ENCODE measurements around the gene NIT2.

The NIT2 gene

GRCh38 chr3:100334488-100335351, at the start of gene NIT2:
TSS of gene NIT2 (plus strand) at chr3:100334757. CDS start at chr3:100334792, 35 bp downstream.
- peak; percentile 88 to 93 for DNase-seq (ENCODE audit: low read depth in 1 of 2, low spot score in 1 of 2)
- in situ Hi-C loops (cut with HindIII; ENCODE audit: low pct_unique_long_range_greater_than_20kb, low sequenced_read_pairs), result no loop called here
- no peak for TF ChIP-seq JUND (IDR thresholded peaks at IDR 0.05; ENCODE audit: low read depth)

DNA sequence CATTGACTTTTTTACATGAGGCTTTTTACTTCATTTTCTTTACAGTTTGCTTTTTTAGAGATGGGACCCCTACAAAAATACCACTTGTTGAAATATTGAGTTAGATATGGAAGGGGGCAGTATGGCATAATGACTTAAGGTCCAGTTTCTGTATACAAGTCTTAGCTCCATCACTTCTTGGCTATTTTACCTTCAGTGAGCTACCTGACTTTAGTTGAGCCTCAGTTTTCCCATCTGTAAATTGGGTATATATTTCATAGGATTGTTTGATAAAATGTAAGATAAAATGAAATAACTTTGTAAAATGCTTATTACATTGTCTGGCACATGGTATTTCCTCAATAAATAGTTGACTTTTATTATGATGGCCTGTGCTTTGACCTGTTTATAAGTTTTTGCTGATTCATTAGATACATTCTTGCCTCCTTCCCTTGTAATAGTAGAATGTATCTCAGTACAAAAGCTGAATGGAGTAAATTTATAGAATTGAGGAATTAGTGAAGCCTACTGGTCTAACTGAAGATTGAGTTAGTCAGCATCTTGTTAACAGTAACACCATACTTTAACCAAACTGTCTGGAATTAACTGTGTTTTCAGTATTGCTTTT, 46.2 kb upstream of the NIT2 start:
- DNase-seq (ENCODE audit: low read depth in 1 of 2, low spot score in 1 of 2), result no peak
- in situ Hi-C loops (cut with HindIII; ENCODE audit: low pct_unique_long_range_greater_than_20kb, low sequenced_read_pairs), result no loop called here
- no peak for TF ChIP-seq JUND (IDR thresholded peaks at IDR 0.05; ENCODE audit: low read depth)

DNA sequence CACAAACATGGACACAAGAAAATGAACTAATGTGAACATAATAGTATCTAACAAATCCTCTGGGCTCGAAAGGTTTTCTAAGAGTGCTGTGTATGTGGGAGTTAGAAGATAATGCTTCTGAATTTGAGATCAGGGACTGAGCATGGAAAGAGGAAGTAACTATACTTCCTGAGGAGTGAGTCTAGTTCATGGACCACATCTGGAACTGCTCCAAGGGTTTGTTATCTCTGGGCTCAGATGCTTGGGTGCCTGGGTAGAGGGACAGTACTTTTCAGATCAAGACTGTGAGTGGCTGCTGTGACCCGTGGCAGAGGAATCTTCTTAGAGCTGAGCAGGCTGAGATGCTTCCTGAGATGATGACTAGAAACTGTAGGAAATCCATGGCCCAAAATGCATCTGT, 45.2 kb upstream of the NIT2 start:
- no peak for DNase-seq (ENCODE audit: low read depth in 1 of 2, low spot score in 1 of 2)
- no peak for TF ChIP-seq JUND (IDR thresholded peaks at IDR 0.05; ENCODE audit: low read depth)
- in situ Hi-C loops (cut with HindIII; ENCODE audit: low pct_unique_long_range_greater_than_20kb, low sequenced_read_pairs), result no loop called here

- TF ChIP-seq JUND (IDR thresholded peaks at IDR 0.05; ENCODE audit: low read depth), result no peak
- in situ Hi-C loops (cut with HindIII; ENCODE audit: low pct_unique_long_range_greater_than_20kb, low sequenced_read_pairs), result no loop called here
- DNase-seq (ENCODE audit: low read depth in 1 of 2, low spot score in 1 of 2), result no peak
Measured at GRCh38 chr3:100295089-100295488, 39.5 kb upstream of the NIT2 start.

DNA sequence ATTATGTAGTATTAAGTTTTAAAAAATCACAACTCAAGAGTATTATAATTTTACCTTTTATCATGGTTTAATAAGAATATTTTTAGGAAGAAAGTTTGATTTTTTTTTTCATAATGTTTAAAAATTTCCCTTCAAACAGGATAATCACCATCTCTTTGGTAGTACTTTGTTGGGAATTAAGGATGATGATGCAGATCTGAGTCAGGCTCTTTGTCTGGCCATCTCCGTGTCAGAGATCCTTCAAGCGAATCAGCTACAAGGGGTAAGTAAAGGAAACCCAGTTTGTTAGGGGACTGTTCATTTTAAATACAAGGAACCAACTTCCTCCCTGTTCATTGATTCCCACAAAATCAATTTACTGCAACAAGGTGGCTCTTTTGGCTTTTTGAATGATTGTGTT, 36.8 kb upstream of the NIT2 start:
- no peak for DNase-seq (ENCODE audit: low read depth in 1 of 2, low spot score in 1 of 2)
- in situ Hi-C loops (cut with HindIII; ENCODE audit: low pct_unique_long_range_greater_than_20kb, low sequenced_read_pairs), result no loop called here
- no peak for TF ChIP-seq JUND (IDR thresholded peaks at IDR 0.05; ENCODE audit: low read depth)

DNA sequence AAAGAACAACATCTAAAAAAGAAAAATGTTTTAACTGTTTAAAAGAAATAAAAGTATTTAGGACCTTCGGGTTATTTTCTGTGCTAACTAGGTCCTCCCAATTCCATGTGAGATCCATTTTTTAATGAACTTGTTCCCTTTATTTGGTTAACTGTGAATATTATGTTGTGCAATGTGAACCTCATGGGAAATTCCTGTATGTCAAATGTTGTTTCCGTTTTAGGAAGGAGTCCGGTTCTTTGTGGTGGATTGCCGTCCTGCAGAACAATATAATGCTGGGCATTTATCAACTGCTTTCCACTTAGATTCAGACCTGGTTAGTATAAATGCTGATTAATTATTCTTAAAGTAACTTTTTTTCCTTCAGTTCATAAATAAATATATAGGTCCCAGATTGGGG, 35.5 kb upstream of the NIT2 start:
- no peak for TF ChIP-seq JUND (IDR thresholded peaks at IDR 0.05; ENCODE audit: low read depth)
- no peak for DNase-seq (ENCODE audit: low read depth in 1 of 2, low spot score in 1 of 2)
- in situ Hi-C loops (cut with HindIII; ENCODE audit: low pct_unique_long_range_greater_than_20kb, low sequenced_read_pairs), result no loop called here

GRCh38 chr3:100306695-100307094, 27.9 kb upstream of the NIT2 start:
- in situ Hi-C loops (cut with HindIII; ENCODE audit: low pct_unique_long_range_greater_than_20kb, low sequenced_read_pairs), result no loop called here
- no peak for DNase-seq (ENCODE audit: low read depth in 1 of 2, low spot score in 1 of 2)
- TF ChIP-seq JUND (IDR thresholded peaks at IDR 0.05; ENCODE audit: low read depth), result no peak

GRCh38 chr3:100310355-100310965, 24.1 kb upstream of the NIT2 start:
- no peak for TF ChIP-seq JUND (IDR thresholded peaks at IDR 0.05; ENCODE audit: low read depth)
- DNase-seq (ENCODE audit: low read depth in 1 of 2, low spot score in 1 of 2), result no peak
- in situ Hi-C loops (cut with HindIII; ENCODE audit: low pct_unique_long_range_greater_than_20kb, low sequenced_read_pairs), result no loop called here

GRCh38 chr3:100311011-100311410, 23.5 kb upstream of the NIT2 start:
- TF ChIP-seq JUND (IDR thresholded peaks at IDR 0.05; ENCODE audit: low read depth), result no peak
- no peak for DNase-seq (ENCODE audit: low read depth in 1 of 2, low spot score in 1 of 2)
- in situ Hi-C loops (cut with HindIII; ENCODE audit: low pct_unique_long_range_greater_than_20kb, low sequenced_read_pairs), result no loop called here

- in situ Hi-C loops (cut with HindIII; ENCODE audit: low pct_unique_long_range_greater_than_20kb, low sequenced_read_pairs), result no loop called here
- DNase-seq (ENCODE audit: low read depth in 1 of 2, low spot score in 1 of 2), result peak in 1 of 2 experiments; percentile 57
- no peak for TF ChIP-seq JUND (IDR thresholded peaks at IDR 0.05; ENCODE audit: low read depth)
Measured at GRCh38 chr3:100316641-100317069, 17.9 kb upstream of the NIT2 start.

DNA sequence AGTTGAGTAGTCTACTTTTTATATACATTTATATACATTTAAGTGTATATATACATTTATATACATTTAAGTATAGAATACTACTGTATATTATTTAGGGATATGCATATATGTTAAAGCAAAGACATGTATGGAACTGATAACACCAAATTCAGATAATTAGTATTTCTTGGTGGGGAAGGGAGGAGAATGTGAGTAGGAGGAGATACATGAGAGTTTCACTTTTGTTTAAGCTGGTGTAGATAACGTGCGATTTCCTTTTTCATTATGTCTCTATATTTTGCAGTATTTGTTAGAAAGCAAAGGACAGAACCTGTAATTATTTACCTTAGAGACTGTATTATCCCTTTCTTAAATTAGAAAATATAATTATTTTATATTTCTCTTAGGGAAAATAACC, 16.6 kb upstream of the NIT2 start:
- TF ChIP-seq JUND (IDR thresholded peaks at IDR 0.05; ENCODE audit: low read depth), result no peak
- in situ Hi-C loops (cut with HindIII; ENCODE audit: low pct_unique_long_range_greater_than_20kb, low sequenced_read_pairs), result no loop called here
- no peak for DNase-seq (ENCODE audit: low read depth in 1 of 2, low spot score in 1 of 2)

DNA sequence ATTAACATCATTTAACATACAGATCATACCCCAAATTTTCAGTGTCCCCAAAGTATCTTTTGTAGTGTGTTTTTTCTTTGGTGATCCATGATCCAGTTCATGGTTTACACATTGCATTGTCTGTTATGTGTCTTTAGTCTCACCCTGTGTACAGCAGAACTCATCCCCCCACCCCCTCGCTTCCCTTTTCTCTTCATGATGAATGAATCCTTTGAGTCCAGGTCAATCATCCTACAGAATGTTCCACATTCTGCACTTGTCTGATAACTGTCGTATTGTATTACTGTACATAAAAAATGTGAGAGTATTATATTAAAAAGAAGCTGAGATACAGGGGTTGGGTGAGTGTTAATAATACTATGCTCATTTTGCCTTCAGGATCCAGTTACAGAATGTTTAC, 14.6 kb upstream of the NIT2 start:
- DNase-seq (ENCODE audit: low read depth in 1 of 2, low spot score in 1 of 2), result no peak
- TF ChIP-seq JUND (IDR thresholded peaks at IDR 0.05; ENCODE audit: low read depth), result no peak
- in situ Hi-C loops (cut with HindIII; ENCODE audit: low pct_unique_long_range_greater_than_20kb, low sequenced_read_pairs), result no loop called here

DNA sequence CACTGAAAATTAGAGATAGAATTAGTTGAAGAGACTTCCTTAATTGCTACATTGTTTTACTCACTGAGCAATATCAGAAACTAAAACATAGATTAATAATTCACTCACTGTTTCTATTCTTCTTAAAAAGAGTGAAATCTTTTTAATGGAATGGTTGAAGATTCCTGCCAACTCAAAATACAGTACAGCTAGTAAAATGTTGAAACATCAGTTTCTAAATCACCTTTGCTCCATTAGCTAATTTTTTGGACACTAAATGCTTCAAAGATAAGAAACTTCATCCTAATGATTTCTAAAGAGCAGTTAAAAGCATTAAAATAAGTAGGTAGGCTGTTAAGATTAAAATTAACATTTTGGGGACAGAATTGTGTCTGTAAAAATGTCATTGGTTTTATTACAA, 10.5 kb upstream of the NIT2 start:
- in situ Hi-C loops (cut with HindIII; ENCODE audit: low pct_unique_long_range_greater_than_20kb, low sequenced_read_pairs), result no loop called here
- no peak for DNase-seq (ENCODE audit: low read depth in 1 of 2, low spot score in 1 of 2)
- TF ChIP-seq JUND (IDR thresholded peaks at IDR 0.05; ENCODE audit: low read depth), result no peak
